ENCODE data around the gene XRCC6. TPM values are rescaled to one million over a fixed set of nuclear protein-coding genes. Genes with fewer than 3 reads are reported as not detected.
"Not testable (repeated sequence)": the region's sequence is repeated elsewhere in the genome, so short reads cannot be mapped to it uniquely, and the experiment has no call there.

The XRCC6 gene
- total RNA-seq, 8 experiments from 2014 or later, result 205 to 384 (median 275) TPM

GRCh38 chr22:41612603-41613306 lies 8.3 kb upstream of the XRCC6 start:
- 80 to 100% (median 100%) methylated on average over 1 to 5 of the region's 6 CpGs; no CpG with 5 or more reads in 1 of the 10 experiments for WGBS, 10 experiments
- Histone ChIP-seq H3K4me1 (replicated peaks in 1 of 2) (no peaks in the 10 kb centered on the region), H3K4me3 (no peak overlapping the region), H3K27ac (no peak overlapping the region)
- peak in 2 of 8 experiments; percentile 58 to 76 for ATAC-seq (replicated peaks in 6 of 8)
- in situ Hi-C loops (cut with MboI; ENCODE audit: low pct_unique_long_range_greater_than_20kb in 2 of 9, low sequenced_read_pairs in 9 of 9, unreplicated experiment in 9 of 9), result no loop called here

- peak in 2 of 8 experiments; percentile 32 to 53 for ATAC-seq (replicated peaks in 6 of 8)
- WGBS, 10 experiments, result 90 to 100% (median 100%) methylated on average over 1 to 2 of the region's 2 CpGs; no CpG with 5 or more reads in 2 of the 10 experiments
- in situ Hi-C loops (cut with MboI; ENCODE audit: low pct_unique_long_range_greater_than_20kb in 2 of 9, low sequenced_read_pairs in 9 of 9, unreplicated experiment in 9 of 9), result no loop called here
- H3K4me1 ChIP-seq (replicated peaks in 1 of 2), result no peaks in the 10 kb centered on the region
- no peak overlapping the region for H3K4me3 ChIP-seq
- H3K27ac ChIP-seq, result no peak overlapping the region
Measured at GRCh38 chr22:41613456-41613855, 7.6 kb upstream of the XRCC6 start.

- ATAC-seq (replicated peaks in 6 of 8), result peak; percentile 6 to 38 (median 32)
- whole genome bisulfite sequencing, 10 experiments, result 0 to 40% (median 9%) methylated on average over 1 to 10 of the region's 24 CpGs; no CpG with 5 or more reads in 2 of the 10 experiments
- H3K4me1 ChIP-seq (replicated peaks in 1 of 2), result peaks cover 10 to 12% of the 10 kb centered on the region in 2 donors
- peak overlapping the region; percentile 84 to 85 for H3K27ac ChIP-seq
- H3K4me3 ChIP-seq, result peak overlapping the region; percentile 75 to 96 (median 83)
- in situ Hi-C loops (cut with MboI; ENCODE audit: low pct_unique_long_range_greater_than_20kb in 2 of 9, low sequenced_read_pairs in 9 of 9, unreplicated experiment in 9 of 9), result no loop called here
Measured at GRCh38 chr22:41619979-41620588, 1.0 kb upstream of the XRCC6 start.

- peak within 1 kb of the TSS; percentile 92 to 96 for H3K27ac ChIP-seq
- H3K4me3 ChIP-seq, result peak within 1 kb of the TSS; percentile 75 to 96 (median 83)
- in situ Hi-C loops (cut with MboI; ENCODE audit: low pct_unique_long_range_greater_than_20kb in 2 of 9, low sequenced_read_pairs in 9 of 9, unreplicated experiment in 9 of 9), result no loop called here
- WGBS, 10 experiments, result 0% methylated on average over 1 of the region's 40 CpGs; no CpG with 5 or more reads in 9 of the 10 experiments
- peak; percentile 14 to 89 (median 76) for ATAC-seq (replicated peaks in 6 of 8)
- peaks cover 10 to 12% of the 10 kb centered on the region in 2 donors for H3K4me1 ChIP-seq (replicated peaks in 1 of 2)
Measured at GRCh38 chr22:41620589-41621098, 451 bp upstream of the XRCC6 start, which contains the start of gene DESI1. Gene DESI1, minus strand, starts transcription at chr22:41621043. Its CDS starts 204 bp downstream, at chr22:41620839.

GRCh38 chr22:41621911-41622179 lies 750 bp downstream of the XRCC6 start:
- peak overlapping the region; percentile 75 to 96 (median 83) for H3K4me3 ChIP-seq
- peaks cover 10 to 12% of the 10 kb centered on the region in 2 donors for H3K4me1 ChIP-seq (replicated peaks in 1 of 2)
- in situ Hi-C loops (cut with MboI; ENCODE audit: low pct_unique_long_range_greater_than_20kb in 2 of 9, low sequenced_read_pairs in 9 of 9, unreplicated experiment in 9 of 9), result no loop called here
- 0 to 20% (median 5%) methylated on average over 2 to 8 of the region's 8 CpGs; no CpG with 5 or more reads in 2 of the 10 experiments for WGBS, 10 experiments
- peak overlapping the region; percentile 92 to 96 for H3K27ac ChIP-seq
- ATAC-seq (replicated peaks in 6 of 8), result no peak

- WGBS, 10 experiments, result 86 to 100% (median 97%) methylated on average over 1 to 7 of the region's 7 CpGs; no CpG with 5 or more reads in 1 of the 10 experiments
- in situ Hi-C loops (cut with MboI; ENCODE audit: low pct_unique_long_range_greater_than_20kb in 2 of 9, low sequenced_read_pairs in 9 of 9, unreplicated experiment in 9 of 9), result no loop called here
- peaks cover 5 to 6% of the 10 kb centered on the region in 2 donors for H3K4me1 ChIP-seq (replicated peaks in 1 of 2)
- no peak overlapping the region for H3K4me3 ChIP-seq
- H3K27ac ChIP-seq, result no peak overlapping the region
- ATAC-seq (replicated peaks in 6 of 8), result no peak
Measured at GRCh38 chr22:41625577-41625976, 4.5 kb downstream of the XRCC6 start.

- ATAC-seq (replicated peaks in 6 of 8); in situ Hi-C loops (cut with MboI; ENCODE audit: low pct_unique_long_range_greater_than_20kb in 2 of 9, low sequenced_read_pairs in 9 of 9, unreplicated experiment in 9 of 9); H3K27ac ChIP-seq; H3K4me1 ChIP-seq (replicated peaks in 1 of 2); H3K4me3 ChIP-seq: not testable (repeated sequence)
- WGBS, 10 experiments, result no CpG with 5 or more reads among the region's 28 CpGs
Measured at GRCh38 chr22:41631115-41631514, 10.0 kb downstream of the XRCC6 start.

GRCh38 chr22:41631615-41632014 lies 10.5 kb downstream of the XRCC6 start:
- WGBS, 10 experiments, result no CpG with 5 or more reads among the region's 23 CpGs
- H3K4me1 ChIP-seq (replicated peaks in 1 of 2); in situ Hi-C loops (cut with MboI; ENCODE audit: low pct_unique_long_range_greater_than_20kb in 2 of 9, low sequenced_read_pairs in 9 of 9, unreplicated experiment in 9 of 9); ATAC-seq (replicated peaks in 6 of 8); H3K27ac ChIP-seq; H3K4me3 ChIP-seq: not testable (repeated sequence)

- ATAC-seq (replicated peaks in 6 of 8); in situ Hi-C loops (cut with MboI; ENCODE audit: low pct_unique_long_range_greater_than_20kb in 2 of 9, low sequenced_read_pairs in 9 of 9, unreplicated experiment in 9 of 9); H3K27ac ChIP-seq; H3K4me1 ChIP-seq (replicated peaks in 1 of 2); H3K4me3 ChIP-seq: not testable (repeated sequence)
- WGBS, 10 experiments, result 95 to 100% (median 100%) methylated on average over 1 to 8 of the region's 8 CpGs; no CpG with 5 or more reads in 1 of the 10 experiments
Measured at GRCh38 chr22:41634610-41635009, 13.5 kb downstream of the XRCC6 start.

GRCh38 chr22:41636467-41636866 lies 15.4 kb downstream of the XRCC6 start:
- 21 to 100% (median 86%) methylated on average over 1 to 6 of the region's 7 CpGs; no CpG with 5 or more reads in 2 of the 10 experiments for WGBS, 10 experiments
- peak in 2 of 8 experiments; percentile 55 to 91 for ATAC-seq (replicated peaks in 6 of 8)
- no peak overlapping the region for H3K27ac ChIP-seq
- in situ Hi-C loops (cut with MboI; ENCODE audit: low pct_unique_long_range_greater_than_20kb in 2 of 9, low sequenced_read_pairs in 9 of 9, unreplicated experiment in 9 of 9), result no loop called here
- H3K4me3 ChIP-seq, result no peak overlapping the region
- no peaks in the 10 kb centered on the region for H3K4me1 ChIP-seq (replicated peaks in 1 of 2)

GRCh38 chr22:41637623-41638022 lies 16.5 kb downstream of the XRCC6 start:
- 90 to 100% (median 100%) methylated on average over 1 to 6 of the region's 8 CpGs; no CpG with 5 or more reads in 4 of the 10 experiments for WGBS, 10 experiments
- in situ Hi-C loops (cut with MboI; ENCODE audit: low pct_unique_long_range_greater_than_20kb in 2 of 9, low sequenced_read_pairs in 9 of 9, unreplicated experiment in 9 of 9); H3K4me1 ChIP-seq (replicated peaks in 1 of 2); H3K4me3 ChIP-seq; ATAC-seq (replicated peaks in 6 of 8); H3K27ac ChIP-seq: not testable (repeated sequence)

GRCh38 chr22:41638124-41638523 lies 17.0 kb downstream of the XRCC6 start:
- no peak for ATAC-seq (replicated peaks in 6 of 8)
- in situ Hi-C loops (cut with MboI; ENCODE audit: low pct_unique_long_range_greater_than_20kb in 2 of 9, low sequenced_read_pairs in 9 of 9, unreplicated experiment in 9 of 9), result no loop called here
- 80 to 100% (median 97%) methylated on average over 1 to 5 of the region's 5 CpGs; no CpG with 5 or more reads in 2 of the 10 experiments for WGBS, 10 experiments

GRCh38 chr22:41638748-41639147 lies 17.7 kb downstream of the XRCC6 start:
- Histone ChIP-seq H3K27ac (no peak overlapping the region), H3K4me3 (no peak overlapping the region), H3K4me1 (replicated peaks in 1 of 2) (no peaks in the 10 kb centered on the region)
- ATAC-seq (replicated peaks in 6 of 8), result no peak
- in situ Hi-C loops (cut with MboI; ENCODE audit: low pct_unique_long_range_greater_than_20kb in 2 of 9, low sequenced_read_pairs in 9 of 9, unreplicated experiment in 9 of 9), result no loop called here
- WGBS, 10 experiments, result 84 to 100% (median 93%) methylated on average over 1 to 5 of the region's 5 CpGs; no CpG with 5 or more reads in 1 of the 10 experiments

More at GRCh38 chr22:41638124-41638523, 17.0 kb downstream of the XRCC6 start:
- Histone ChIP-seq H3K4me1 (replicated peaks in 1 of 2) (no peaks in the 10 kb centered on the region), H3K4me3 (no peak overlapping the region), H3K27ac (no peak overlapping the region)

Measured in motor neuron (in vitro differentiated cells).